GM19467 (cell line): ENCODE measurements around the gene UNC5B.
"Not testable (repeated sequence)": the region's sequence is repeated elsewhere in the genome, so short reads cannot be mapped to it uniquely, and the experiment has no call there.

Experiments used
- ATAC-seq: cut with Tn5 transposase; IDR thresholded peaks from one replicate; pipeline ENCODE4 v1.9.1; 2021; ENCODE audit warnings: mild to moderate bottlenecking, moderate library complexity; ENCODE audit not compliant: unreplicated experiment

UNC5B gene

GRCh38 chr10:71265618-71266146 is 53.3 kb downstream of the UNC5B start:
- ATAC-seq: no peak

- ATAC-seq: no peak
Observed at GRCh38 chr10:71266147-71266917, 54.0 kb downstream of the UNC5B start.

GRCh38 chr10:71266918-71267442 is 54.6 kb downstream of the UNC5B start:
- no peak for ATAC-seq

- no peak for ATAC-seq
Observed at GRCh38 chr10:71267508-71268240, 55.3 kb downstream of the UNC5B start.

- ATAC-seq: no peak
Observed at GRCh38 chr10:71268247-71268691, 55.9 kb downstream of the UNC5B start.

GRCh38 chr10:71268758-71269157 is 56.4 kb downstream of the UNC5B start:
- no peak for ATAC-seq

GRCh38 chr10:71269301-71270288 is 57.2 kb downstream of the UNC5B start:
- ATAC-seq: no peak

- no peak for ATAC-seq
Observed at GRCh38 chr10:71270301-71271220, 58.2 kb downstream of the UNC5B start.

- no peak for ATAC-seq
Observed at GRCh38 chr10:71271662-71272055, 59.3 kb downstream of the UNC5B start.

GRCh38 chr10:71272056-71272771 is 59.8 kb downstream of the UNC5B start:
- no peak for ATAC-seq

- ATAC-seq: not testable (repeated sequence)
Observed at GRCh38 chr10:71272974-71273373, 60.6 kb downstream of the UNC5B start.

GRCh38 chr10:71273506-71273905 is 61.1 kb downstream of the UNC5B start:
- no peak for ATAC-seq

GRCh38 chr10:71274901-71275796 is 62.8 kb downstream of the UNC5B start:
- ATAC-seq: no peak

GRCh38 chr10:71276873-71277272 is 64.5 kb downstream of the UNC5B start:
- no peak for ATAC-seq

- ATAC-seq: no peak
Observed at GRCh38 chr10:71277914-71278665, 65.7 kb downstream of the UNC5B start.

GRCh38 chr10:71278691-71279588 is 66.6 kb downstream of the UNC5B start:
- ATAC-seq: no peak
